ENCODE measurements around the gene PRIMA1.

DNA sequence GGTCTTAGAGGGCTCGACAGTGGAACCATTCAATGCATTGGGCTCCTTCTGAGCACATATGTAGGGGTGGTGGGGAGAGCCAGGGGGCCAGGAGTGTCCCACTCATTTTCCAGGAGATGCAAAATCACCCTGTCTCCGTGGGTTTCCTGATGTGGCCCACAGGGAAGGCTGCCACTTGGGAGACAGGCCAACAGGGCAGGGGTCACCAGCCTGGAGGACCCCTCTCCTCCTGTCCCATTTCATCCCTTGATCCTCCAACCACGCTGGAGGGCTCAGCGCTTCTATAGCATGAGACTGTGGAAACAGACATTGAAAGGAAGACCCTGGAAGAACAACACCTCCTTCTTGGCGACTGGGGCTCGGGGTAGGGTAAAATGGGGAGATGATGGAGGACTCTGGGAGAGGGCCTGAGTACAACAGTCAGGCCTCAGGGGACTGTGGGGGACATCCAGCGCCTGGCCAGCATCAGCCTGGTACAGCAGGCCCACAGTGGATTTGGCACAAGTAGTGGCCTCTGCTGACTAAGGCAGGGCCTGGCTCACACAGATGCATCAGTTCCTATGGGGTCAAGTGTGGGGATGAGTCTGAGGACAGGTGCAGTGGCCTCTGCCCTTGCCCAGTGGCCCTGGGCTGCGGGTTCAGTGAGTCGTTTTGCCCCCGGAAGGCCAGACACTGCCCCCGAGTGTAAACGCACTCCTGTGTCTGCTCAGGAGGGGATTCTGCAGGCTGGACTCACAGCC lies 68.0 kb downstream of the PRIMA1 start:
- TF ChIP-seq, protein P1, sequence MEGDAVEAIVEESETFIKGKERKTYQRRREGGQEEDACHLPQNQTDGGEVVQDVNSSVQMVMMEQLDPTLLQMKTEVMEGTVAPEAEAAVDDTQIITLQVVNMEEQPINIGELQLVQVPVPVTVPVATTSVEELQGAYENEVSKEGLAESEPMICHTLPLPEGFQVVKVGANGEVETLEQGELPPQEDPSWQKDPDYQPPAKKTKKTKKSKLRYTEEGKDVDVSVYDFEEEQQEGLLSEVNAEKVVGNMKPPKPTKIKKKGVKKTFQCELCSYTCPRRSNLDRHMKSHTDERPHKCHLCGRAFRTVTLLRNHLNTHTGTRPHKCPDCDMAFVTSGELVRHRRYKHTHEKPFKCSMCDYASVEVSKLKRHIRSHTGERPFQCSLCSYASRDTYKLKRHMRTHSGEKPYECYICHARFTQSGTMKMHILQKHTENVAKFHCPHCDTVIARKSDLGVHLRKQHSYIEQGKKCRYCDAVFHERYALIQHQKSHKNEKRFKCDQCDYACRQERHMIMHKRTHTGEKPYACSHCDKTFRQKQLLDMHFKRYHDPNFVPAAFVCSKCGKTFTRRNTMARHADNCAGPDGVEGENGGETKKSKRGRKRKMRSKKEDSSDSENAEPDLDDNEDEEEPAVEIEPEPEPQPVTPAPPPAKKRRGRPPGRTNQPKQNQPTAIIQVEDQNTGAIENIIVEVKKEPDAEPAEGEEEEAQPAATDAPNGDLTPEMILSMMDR (IDR thresholded peaks at IDR 0.05) = no peak
- no peak for TF ChIP-seq POLR2A (IDR thresholded peaks at IDR 0.05)

Measured in testis (tissue), 2 donors.